Esophagus squamous epithelium (tissue), 5 donors: ENCODE data around the gene GALNT17. TPM values are rescaled to one million over a fixed set of nuclear protein-coding genes. Genes with fewer than 3 reads are reported as not detected.

Experiments
- DNase-seq: peaks from one replicate; lab custom pipeline; 2025; lab: John Stamatoyannopoulos, UW
- H3K27ac ChIP-seq, 4 donors: fragments of 200-600 bp; sonication (generic); one replicate each; pipeline ENCODE4 v1.5.1; 2016 to 2019; ENCODE audit warnings: mild to moderate bottlenecking in 1 of 4
- H3K27me3 ChIP-seq, 4 donors: fragments of 200-600 bp; sonication (generic); 1 replicate in 3 of 4; 2 replicates in 1 of 4; pipeline versions ENCODE4 v1.5.1 to v1.6.0; 2017 to 2021; ENCODE audit warnings: antibody characterized with exemption in 1 of 4
- H3K36me3 ChIP-seq, 3 donors: fragments of 200-600 bp; sonication (generic); one replicate each; pipeline ENCODE4 v1.5.1; 2016 to 2019
- H3K4me1 ChIP-seq, 3 donors: fragments of 200-600 bp; sonication (generic); one replicate each; pipeline ENCODE4 v1.5.1; 2017 to 2019
- H3K4me3 ChIP-seq, 4 donors: fragments of 200-600 bp; sonication (generic); 1 replicate in 3 of 4; 2 replicates in 1 of 4; pipeline ENCODE4 v1.5.1; 2016 to 2019; ENCODE audit warnings: mild to moderate bottlenecking in 2 of 4, moderate library complexity in 1 of 4
- H3K9me3 ChIP-seq, 3 donors: fragments of 200-600 bp; sonication (generic); one replicate each; pipeline ENCODE4 v1.5.1; 2016 to 2019
- POLR2A ChIP-seq, 4 donors: fragments of 450-650 bp; IDR thresholded peaks; one replicate each; pipeline ENCODE4 v1.6.1; 2017; ENCODE audit warnings: antibody characterized with exemption in 4 of 4, mild to moderate bottlenecking in 4 of 4, moderate library complexity in 3 of 4
- WGBS, 2 donors: methylation state at CpG; one replicate each; pipeline ENCODE4 v1.1.5; 2018; 5-methylcytosine and 5-hydroxymethylcytosine counted together
- intact Hi-C: fragments of 100-400 bp; cut with DNase I; formaldehyde crosslinking; loops from one replicate; pipeline ENCODE4 v1.15.0; 2022
- total RNA-seq, 4 donors: library from RNA; depleted of rRNA; stranded (reverse); fragments of >200 nt; gene quantifications; one replicate each; pipeline ENCODE4 v1.1.0, GENCODE V29; 2016
- TF ChIP-seq, protein P1 (sequence below), 6 experiments: fragments of 450-650 bp in 4 of 6; fragments of 200-600 bp in 2 of 6; sonication (generic) in 2 of 6; IDR thresholded peaks; one replicate each; pipeline ENCODE4 v1.5.1; 2016 to 2019; ENCODE audit warnings: antibody characterized with exemption in 6 of 6, mild to moderate bottlenecking in 4 of 6, moderate library complexity in 4 of 6
- donor health status: DM: yes; HTN: yes; CAD: no.

GALNT17 gene
- total RNA-seq, 4 donors from 2014 or later, result 1.6 to 22.1 (median 2.5) TPM

DNA sequence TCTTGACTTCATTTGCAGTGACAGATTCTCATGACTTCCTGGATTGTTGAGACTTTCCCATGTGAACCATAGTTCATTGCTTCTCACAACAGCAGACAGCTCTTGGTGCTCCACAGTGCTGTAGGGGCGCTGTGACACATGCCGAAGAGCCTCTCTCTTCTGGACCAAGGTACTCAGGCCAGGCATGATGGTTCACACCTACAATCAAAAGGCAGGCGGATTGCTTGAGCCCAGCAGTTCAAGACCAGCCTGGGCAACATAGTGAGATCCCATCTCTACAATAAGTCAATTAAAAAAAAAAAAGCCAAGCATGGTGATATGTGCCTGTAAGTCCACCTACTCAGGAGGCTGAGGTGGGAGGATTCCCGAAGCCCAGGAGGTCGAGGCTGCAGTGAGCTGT lies 354.5 kb downstream of the GALNT17 start:
- WGBS, 2 donors, result 59 to 70% methylated on average over 4 of the region's 5 CpGs
- peaks cover 0 to 4% (median 0%) of the 10 kb centered on the region in 3 donors for H3K4me1 ChIP-seq
- no peak for TF ChIP-seq POLR2A (IDR thresholded peaks at IDR 0.05)
- TF ChIP-seq, protein P1, sequence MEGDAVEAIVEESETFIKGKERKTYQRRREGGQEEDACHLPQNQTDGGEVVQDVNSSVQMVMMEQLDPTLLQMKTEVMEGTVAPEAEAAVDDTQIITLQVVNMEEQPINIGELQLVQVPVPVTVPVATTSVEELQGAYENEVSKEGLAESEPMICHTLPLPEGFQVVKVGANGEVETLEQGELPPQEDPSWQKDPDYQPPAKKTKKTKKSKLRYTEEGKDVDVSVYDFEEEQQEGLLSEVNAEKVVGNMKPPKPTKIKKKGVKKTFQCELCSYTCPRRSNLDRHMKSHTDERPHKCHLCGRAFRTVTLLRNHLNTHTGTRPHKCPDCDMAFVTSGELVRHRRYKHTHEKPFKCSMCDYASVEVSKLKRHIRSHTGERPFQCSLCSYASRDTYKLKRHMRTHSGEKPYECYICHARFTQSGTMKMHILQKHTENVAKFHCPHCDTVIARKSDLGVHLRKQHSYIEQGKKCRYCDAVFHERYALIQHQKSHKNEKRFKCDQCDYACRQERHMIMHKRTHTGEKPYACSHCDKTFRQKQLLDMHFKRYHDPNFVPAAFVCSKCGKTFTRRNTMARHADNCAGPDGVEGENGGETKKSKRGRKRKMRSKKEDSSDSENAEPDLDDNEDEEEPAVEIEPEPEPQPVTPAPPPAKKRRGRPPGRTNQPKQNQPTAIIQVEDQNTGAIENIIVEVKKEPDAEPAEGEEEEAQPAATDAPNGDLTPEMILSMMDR (IDR thresholded peaks at IDR 0.05), result no peak
- H3K4me3 ChIP-seq, result no peak overlapping the region
- H3K36me3 ChIP-seq, result no peaks in the 10 kb centered on the region
- H3K27me3 ChIP-seq, result no peaks in the 10 kb centered on the region
- no peak for DNase-seq
- peak overlapping the region in 2 of 4 donors; percentile 58 to 79 for H3K27ac ChIP-seq
- intact Hi-C loops, result no loop called here
- no peaks in the 10 kb centered on the region for H3K9me3 ChIP-seq

DNA sequence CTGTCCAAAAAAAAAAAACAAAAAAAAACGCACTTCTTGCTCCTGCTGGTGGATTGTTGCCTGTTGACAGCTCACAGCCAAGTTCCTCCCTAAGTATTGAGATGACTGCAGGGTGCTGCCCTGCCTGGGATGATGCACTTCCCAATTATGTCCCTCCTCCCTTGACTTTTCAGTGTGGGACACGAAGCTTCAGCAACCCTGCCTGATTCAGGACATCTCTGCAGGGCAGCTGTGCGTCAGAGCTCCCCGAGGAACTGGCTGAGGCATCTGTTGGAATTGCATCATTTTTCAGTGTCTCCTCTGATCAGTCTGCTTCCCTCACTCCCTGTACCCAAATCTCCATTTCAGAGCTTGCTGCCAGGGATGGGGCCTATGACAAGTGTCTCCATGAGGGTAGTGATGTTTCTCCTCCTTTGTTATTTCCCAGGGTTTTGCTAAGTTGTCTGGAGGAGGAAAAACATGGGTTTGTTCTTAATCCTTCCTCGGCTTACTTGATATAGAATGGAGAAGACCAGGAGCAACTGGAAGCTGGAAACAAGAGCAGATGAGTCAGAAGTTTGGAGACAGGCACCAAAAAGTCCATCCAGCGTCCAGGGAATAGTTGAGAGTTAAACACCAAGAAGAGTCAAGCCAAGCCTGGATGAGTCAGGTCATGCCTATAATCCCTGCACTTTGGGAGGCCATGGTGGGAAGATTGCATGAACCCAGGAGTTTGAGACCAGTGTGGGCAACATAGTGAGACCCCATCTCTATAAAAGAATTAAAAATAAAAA lies 355.1 kb downstream of the GALNT17 start:
- TF ChIP-seq, protein P1 (IDR thresholded peaks at IDR 0.05), result no peak
- no peak for TF ChIP-seq POLR2A (IDR thresholded peaks at IDR 0.05)
- Histone ChIP-seq H3K27ac (peak overlapping the region in 2 of 4 donors; percentile 58 to 79), H3K36me3 (no peaks in the 10 kb centered on the region), H3K27me3 (no peaks in the 10 kb centered on the region), H3K4me3 (no peak overlapping the region), H3K9me3 (no peaks in the 10 kb centered on the region), H3K4me1 (no peaks in the 10 kb centered on the region)
- 30 to 55% methylated on average over 5 to 6 of the region's 6 CpGs for WGBS, 2 donors
- DNase-seq, result no peak
- intact Hi-C loops, result no loop called here

DNA sequence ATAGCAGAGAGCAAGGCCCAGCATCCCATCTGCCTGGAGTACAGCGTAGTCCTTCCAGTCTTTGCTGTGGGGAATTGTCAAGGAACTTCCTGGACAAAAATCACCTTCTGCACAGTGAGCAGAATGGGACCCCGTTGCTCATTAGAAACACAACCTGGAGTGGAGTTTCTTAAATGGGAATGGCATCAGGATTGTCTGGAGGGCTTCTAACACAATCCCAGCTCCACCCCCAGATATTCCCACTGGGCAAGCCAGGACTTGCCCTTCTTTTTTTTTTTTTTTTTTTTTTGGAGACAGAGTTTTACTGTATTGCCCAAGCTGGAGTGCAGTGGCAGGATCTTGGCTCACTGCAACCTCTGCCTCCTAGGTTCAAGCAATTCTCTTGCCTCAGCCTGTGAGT lies 356.4 kb downstream of the GALNT17 start:
- intact Hi-C loops, result no loop called here
- no peak for TF ChIP-seq POLR2A (IDR thresholded peaks at IDR 0.05)
- TF ChIP-seq, protein P1 (IDR thresholded peaks at IDR 0.05), result no peak
- WGBS, 2 donors, result 61 to 67% methylated on average over 2 of the region's 2 CpGs
- no peaks in the 10 kb centered on the region for H3K27me3 ChIP-seq
- H3K36me3 ChIP-seq, result no peaks in the 10 kb centered on the region
- no peak overlapping the region for H3K4me3 ChIP-seq
- H3K27ac ChIP-seq, result no peak overlapping the region
- no peaks in the 10 kb centered on the region for H3K4me1 ChIP-seq
- no peak for DNase-seq
- H3K9me3 ChIP-seq, result no peaks in the 10 kb centered on the region

DNA sequence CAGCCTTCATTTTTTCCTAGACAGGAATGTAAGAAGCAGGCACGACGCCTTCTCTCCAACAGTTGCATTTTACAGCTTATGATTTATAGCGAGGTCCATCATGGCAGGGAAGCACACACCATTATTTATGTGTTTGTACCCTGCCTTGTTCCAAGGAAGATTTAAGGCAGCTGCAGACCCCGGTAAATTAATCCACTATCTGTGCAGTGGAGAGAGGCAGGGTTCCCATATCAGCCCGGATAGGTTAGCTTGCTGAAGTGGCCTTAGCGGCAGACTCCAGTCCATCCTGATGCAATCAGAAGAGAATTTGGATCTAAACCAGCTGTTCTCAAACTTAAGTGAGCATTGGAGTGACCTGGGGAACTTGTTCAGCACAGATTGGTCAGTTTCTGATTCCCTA lies 359.4 kb downstream of the GALNT17 start:
- H3K4me1 ChIP-seq, result no peaks in the 10 kb centered on the region
- no peak for DNase-seq
- H3K27ac ChIP-seq, result no peak overlapping the region
- TF ChIP-seq POLR2A (IDR thresholded peaks at IDR 0.05), result no peak
- TF ChIP-seq, protein P1 (IDR thresholded peaks at IDR 0.05), result no peak
- intact Hi-C loops, result no loop called here
- no peaks in the 10 kb centered on the region for H3K27me3 ChIP-seq
- H3K9me3 ChIP-seq, result no peaks in the 10 kb centered on the region
- 83 to 87% methylated on average over 6 of the region's 6 CpGs for WGBS, 2 donors
- H3K36me3 ChIP-seq, result no peaks in the 10 kb centered on the region
- no peak overlapping the region for H3K4me3 ChIP-seq

DNA sequence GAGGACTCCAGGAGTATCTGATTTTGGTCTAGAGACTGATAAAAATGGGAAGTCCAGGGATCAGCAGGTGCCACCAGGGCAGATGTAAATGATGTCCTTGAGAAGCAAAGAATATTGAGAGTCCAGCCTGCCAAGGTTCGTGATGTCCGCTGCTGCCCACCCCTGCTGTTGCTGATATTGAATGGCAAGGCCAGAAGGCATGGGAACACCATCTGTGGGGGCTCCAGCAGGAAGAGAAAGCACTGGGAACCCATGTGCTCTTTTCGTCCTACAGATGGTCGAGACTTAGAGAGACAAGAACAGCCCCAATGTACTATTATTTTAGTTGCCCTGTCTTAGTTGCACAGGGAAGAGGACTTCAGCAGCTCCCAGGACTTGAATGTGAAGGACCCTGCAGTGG lies 363.9 kb downstream of the GALNT17 start:
- intact Hi-C loops, result no loop called here
- no peak for TF ChIP-seq POLR2A (IDR thresholded peaks at IDR 0.05)
- TF ChIP-seq, protein P1 (IDR thresholded peaks at IDR 0.05), result no peak
- no peaks in the 10 kb centered on the region for H3K9me3 ChIP-seq
- H3K27me3 ChIP-seq, result no peaks in the 10 kb centered on the region
- H3K36me3 ChIP-seq, result no peaks in the 10 kb centered on the region
- no peak overlapping the region for H3K4me3 ChIP-seq
- peaks cover 0 to 9% (median 0%) of the 10 kb centered on the region in 3 donors for H3K4me1 ChIP-seq
- WGBS, 2 donors, result 70 to 83% methylated on average over 4 of the region's 4 CpGs
- H3K27ac ChIP-seq, result no peak overlapping the region
- no peak for DNase-seq
